GM19043 (cell line): ENCODE results near the gene DLL3.

Source experiments
- ATAC-seq: cut with Tn5 transposase; IDR thresholded peaks from one replicate; pipeline ENCODE4 v1.9.1; 2021; ENCODE audit warnings: low read depth; ENCODE audit not compliant: unreplicated experiment

DLL3 gene

GRCh38 chr19:39546599-39546998, 47.9 kb downstream of the DLL3 start:
- ATAC-seq, result no peak

- ATAC-seq, result no peak
Measured at GRCh38 chr19:39550197-39550596, 51.5 kb downstream of the DLL3 start.

- ATAC-seq, result no peak
Measured at GRCh38 chr19:39553082-39553652, 54.4 kb downstream of the DLL3 start.

- no peak for ATAC-seq
Measured at GRCh38 chr19:39554701-39555311, 56.1 kb downstream of the DLL3 start.

GRCh38 chr19:39555883-39556282, 57.1 kb downstream of the DLL3 start:
- no peak for ATAC-seq
